ENCODE data around the gene FAXC.
"Not testable (repeated sequence)": the region's sequence is repeated elsewhere in the genome, so short reads cannot be mapped to it uniquely, and the experiment has no call there.

The FAXC gene

GRCh38 chr6:99338188-99338587 is 11.3 kb downstream of the FAXC start:
- Histone ChIP-seq H3K27me3 (replicated peaks; ENCODE audit: control insufficient read depth, insufficient read depth, low read length) (peaks cover 6% of the 10 kb centered on the region), H3K4me1 (ENCODE audit: control insufficient read depth, insufficient read depth, low read length) (no peaks in the 10 kb centered on the region), H3K9me3 (ENCODE audit: control insufficient read depth, low read length) (no peaks in the 10 kb centered on the region), H3K36me3 (ENCODE audit: control insufficient read depth, insufficient read depth, low read length, severe bottlenecking) (no peaks in the 10 kb centered on the region), H3K9ac (ENCODE audit: low read length) (no peak overlapping the region), H3K4me3 (ENCODE audit: low read length) (no peak overlapping the region)
- DNase-seq (ENCODE audit: low read depth): no peak

GRCh38 chr6:99335298-99335697 is 14.2 kb downstream of the FAXC start:
- DNase-seq (ENCODE audit: low read depth); H3K27me3 ChIP-seq (replicated peaks; ENCODE audit: control insufficient read depth, insufficient read depth, low read length): not testable (repeated sequence)

DNA sequence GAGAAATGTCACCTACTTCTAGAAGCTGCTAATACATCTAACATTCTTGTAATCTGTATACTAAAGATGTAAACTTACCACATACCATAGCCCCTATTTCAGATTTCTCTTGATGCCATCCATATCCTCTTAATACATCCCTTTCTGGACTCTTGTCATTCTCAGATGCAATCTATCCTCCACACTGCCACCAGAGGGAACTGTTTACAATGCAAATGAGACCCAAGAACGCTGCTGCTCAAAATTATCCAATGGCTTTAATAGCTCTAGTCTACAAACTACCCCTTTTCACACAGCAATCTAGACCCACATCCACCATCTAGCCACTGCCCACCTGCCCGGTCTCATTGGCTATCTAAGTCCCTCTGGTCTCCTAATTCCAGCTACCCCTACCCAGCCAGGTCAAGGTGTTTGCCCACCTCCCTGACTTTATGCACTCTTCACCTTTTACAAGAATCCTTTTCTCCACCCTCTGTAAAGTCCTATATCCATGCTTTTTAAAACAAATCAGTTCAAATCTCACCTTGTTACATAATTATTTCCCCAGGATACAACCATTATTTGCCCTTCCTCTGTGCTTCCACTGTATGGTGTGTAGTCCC is 14.8 kb downstream of the FAXC start:
- H3K9me3 ChIP-seq (ENCODE audit: control insufficient read depth, low read length): no peaks in the 10 kb centered on the region
- H3K27me3 ChIP-seq (replicated peaks; ENCODE audit: control insufficient read depth, insufficient read depth, low read length): peaks cover 6% of the 10 kb centered on the region
- no peak overlapping the region for H3K9ac ChIP-seq (ENCODE audit: low read length)
- peak; percentile 62 for DNase-seq (ENCODE audit: low read depth)
- H3K36me3 ChIP-seq (ENCODE audit: control insufficient read depth, insufficient read depth, low read length, severe bottlenecking): no peaks in the 10 kb centered on the region
- no peak overlapping the region for H3K4me3 ChIP-seq (ENCODE audit: low read length)
- H3K4me1 ChIP-seq (ENCODE audit: control insufficient read depth, insufficient read depth, low read length): no peaks in the 10 kb centered on the region

More at GRCh38 chr6:99335298-99335697, 14.2 kb downstream of the FAXC start:
- not testable (repeated sequence) for H3K9ac ChIP-seq (ENCODE audit: low read length); H3K4me1 ChIP-seq (ENCODE audit: control insufficient read depth, insufficient read depth, low read length); H3K9me3 ChIP-seq (ENCODE audit: control insufficient read depth, low read length); H3K4me3 ChIP-seq (ENCODE audit: low read length); H3K36me3 ChIP-seq (ENCODE audit: control insufficient read depth, insufficient read depth, low read length, severe bottlenecking)

DNA sequence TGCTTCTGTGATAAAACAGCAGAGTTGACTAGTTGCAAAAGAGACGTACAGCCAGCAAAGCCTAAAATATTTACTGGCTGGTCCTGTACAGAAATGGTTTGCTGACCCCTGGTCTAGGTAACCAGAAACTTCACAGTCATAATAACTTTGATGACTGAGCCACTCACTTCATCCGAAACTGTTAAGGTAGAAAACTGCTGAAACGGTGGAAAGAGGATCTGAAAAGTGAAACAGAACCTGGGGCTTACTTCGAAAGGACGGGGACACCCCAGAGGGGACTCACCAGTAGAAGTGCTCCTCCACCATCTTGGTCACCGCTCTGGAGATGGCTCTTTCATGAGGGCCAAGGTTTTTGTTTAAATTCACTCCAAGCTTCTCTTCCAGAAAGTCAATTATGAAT is 16.4 kb downstream of the FAXC start:
- H3K9me3 ChIP-seq (ENCODE audit: control insufficient read depth, low read length): no peaks in the 10 kb centered on the region
- no peak for DNase-seq (ENCODE audit: low read depth)
- no peaks in the 10 kb centered on the region for H3K4me1 ChIP-seq (ENCODE audit: control insufficient read depth, insufficient read depth, low read length)
- no peaks in the 10 kb centered on the region for H3K27me3 ChIP-seq (replicated peaks; ENCODE audit: control insufficient read depth, insufficient read depth, low read length)
- H3K4me3 ChIP-seq (ENCODE audit: low read length): no peak overlapping the region
- H3K9ac ChIP-seq (ENCODE audit: low read length): no peak overlapping the region
- H3K36me3 ChIP-seq (ENCODE audit: control insufficient read depth, insufficient read depth, low read length, severe bottlenecking): no peaks in the 10 kb centered on the region

DNA sequence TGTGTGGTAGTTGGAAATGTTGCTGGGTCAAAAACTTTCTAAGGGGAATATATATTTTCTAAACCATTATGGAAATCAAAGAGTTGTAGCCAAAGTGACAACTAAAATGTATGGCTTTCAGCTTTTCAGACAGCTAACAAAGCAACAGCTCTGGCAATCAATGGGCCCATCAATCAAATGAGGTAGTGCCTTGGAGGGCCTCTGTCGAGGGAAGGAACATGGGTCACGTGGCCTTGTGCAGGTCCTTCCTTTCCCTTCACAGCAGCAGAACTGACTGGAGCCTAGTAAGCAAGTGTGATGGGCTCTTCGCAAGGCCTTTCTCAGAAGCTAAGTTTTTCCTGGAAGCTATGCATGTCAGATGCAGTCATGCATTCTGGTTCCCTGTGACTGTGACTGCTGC is 17.9 kb downstream of the FAXC start:
- DNase-seq (ENCODE audit: low read depth): no peak
- Histone ChIP-seq H3K4me3 (ENCODE audit: low read length) (no peak overlapping the region), H3K27me3 (replicated peaks; ENCODE audit: control insufficient read depth, insufficient read depth, low read length) (no peaks in the 10 kb centered on the region), H3K9me3 (ENCODE audit: control insufficient read depth, low read length) (no peaks in the 10 kb centered on the region), H3K4me1 (ENCODE audit: control insufficient read depth, insufficient read depth, low read length) (no peaks in the 10 kb centered on the region), H3K36me3 (ENCODE audit: control insufficient read depth, insufficient read depth, low read length, severe bottlenecking) (no peaks in the 10 kb centered on the region), H3K9ac (ENCODE audit: low read length) (no peak overlapping the region)

DNA sequence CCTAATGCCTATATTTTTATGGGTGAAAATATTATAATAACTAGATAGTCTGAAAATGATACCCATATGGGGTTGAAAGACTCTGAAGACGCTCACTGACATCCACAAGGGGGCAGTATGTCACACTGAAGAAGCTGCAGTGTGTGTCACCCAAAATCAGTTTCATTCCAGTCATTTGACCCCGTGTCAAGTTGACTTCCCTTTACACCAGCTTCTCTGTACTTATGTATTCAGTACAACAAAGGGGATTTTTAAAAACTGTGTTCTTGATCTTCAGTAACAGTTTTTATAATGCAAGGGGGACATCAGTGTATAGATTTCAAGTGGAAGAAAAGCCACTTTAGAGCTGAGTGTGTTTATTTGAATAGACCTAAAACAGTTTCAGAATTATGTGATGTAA is 19.3 kb downstream of the FAXC start:
- Histone ChIP-seq H3K36me3 (ENCODE audit: control insufficient read depth, insufficient read depth, low read length, severe bottlenecking) (no peaks in the 10 kb centered on the region), H3K27me3 (replicated peaks; ENCODE audit: control insufficient read depth, insufficient read depth, low read length) (peaks cover 10% of the 10 kb centered on the region), H3K9me3 (ENCODE audit: control insufficient read depth, low read length) (no peaks in the 10 kb centered on the region), H3K4me1 (ENCODE audit: control insufficient read depth, insufficient read depth, low read length) (no peaks in the 10 kb centered on the region), H3K9ac (ENCODE audit: low read length) (no peak overlapping the region), H3K4me3 (ENCODE audit: low read length) (no peak overlapping the region)
- DNase-seq (ENCODE audit: low read depth): peak; percentile 90

DNA sequence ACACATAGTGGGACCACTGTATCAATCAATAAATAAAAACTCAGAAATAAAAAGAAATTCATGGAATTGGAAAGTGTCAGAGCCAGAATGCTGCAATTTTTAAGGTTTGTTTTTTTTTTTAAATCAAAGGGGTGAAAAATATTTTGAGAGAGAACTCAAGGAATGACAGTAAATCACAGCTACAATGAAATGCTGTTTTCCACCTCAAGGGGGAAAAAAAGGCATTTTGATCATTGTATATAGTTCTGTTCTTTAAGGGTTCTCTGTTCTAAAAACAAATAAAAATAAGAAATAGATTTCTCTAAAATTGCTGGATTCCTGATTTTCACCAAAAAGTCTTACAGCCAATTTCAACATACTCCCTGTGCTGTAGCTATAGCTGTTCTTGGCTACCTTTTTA is 24.5 kb downstream of the FAXC start:
- Histone ChIP-seq H3K27me3 (replicated peaks; ENCODE audit: control insufficient read depth, insufficient read depth, low read length) (peaks cover 26% of the 10 kb centered on the region), H3K9ac (ENCODE audit: low read length) (no peak overlapping the region), H3K4me3 (ENCODE audit: low read length) (no peak overlapping the region), H3K4me1 (ENCODE audit: control insufficient read depth, insufficient read depth, low read length) (no peaks in the 10 kb centered on the region), H3K36me3 (ENCODE audit: control insufficient read depth, insufficient read depth, low read length, severe bottlenecking) (no peaks in the 10 kb centered on the region), H3K9me3 (ENCODE audit: control insufficient read depth, low read length) (no peaks in the 10 kb centered on the region)
- DNase-seq (ENCODE audit: low read depth): no peak

DNA sequence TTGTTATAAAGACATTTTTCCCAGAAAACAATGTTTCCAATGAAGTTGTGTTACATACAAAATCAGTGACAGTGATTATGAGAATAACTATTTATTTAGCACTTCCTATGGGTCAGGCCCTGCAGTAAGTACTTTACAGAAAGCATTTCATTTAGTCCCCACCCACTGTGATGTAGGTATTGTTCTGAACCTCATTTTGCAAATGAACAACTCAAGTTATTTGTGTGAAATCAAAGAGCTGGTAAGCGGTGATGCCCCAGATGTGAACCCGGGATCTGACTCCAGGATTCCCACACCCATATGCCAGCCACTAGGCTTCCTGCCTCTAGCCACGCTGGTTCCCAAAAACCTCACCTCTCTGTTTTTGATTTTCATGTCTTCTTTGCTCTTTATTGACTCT is 30.9 kb downstream of the FAXC start:
- Histone ChIP-seq H3K36me3 (ENCODE audit: control insufficient read depth, insufficient read depth, low read length, severe bottlenecking) (no peaks in the 10 kb centered on the region), H3K9ac (ENCODE audit: low read length) (no peak overlapping the region), H3K4me1 (ENCODE audit: control insufficient read depth, insufficient read depth, low read length) (no peaks in the 10 kb centered on the region), H3K27me3 (replicated peaks; ENCODE audit: control insufficient read depth, insufficient read depth, low read length) (peaks cover 9% of the 10 kb centered on the region), H3K9me3 (ENCODE audit: control insufficient read depth, low read length) (no peaks in the 10 kb centered on the region), H3K4me3 (ENCODE audit: low read length) (no peak overlapping the region)
- DNase-seq (ENCODE audit: low read depth): no peak

DNA sequence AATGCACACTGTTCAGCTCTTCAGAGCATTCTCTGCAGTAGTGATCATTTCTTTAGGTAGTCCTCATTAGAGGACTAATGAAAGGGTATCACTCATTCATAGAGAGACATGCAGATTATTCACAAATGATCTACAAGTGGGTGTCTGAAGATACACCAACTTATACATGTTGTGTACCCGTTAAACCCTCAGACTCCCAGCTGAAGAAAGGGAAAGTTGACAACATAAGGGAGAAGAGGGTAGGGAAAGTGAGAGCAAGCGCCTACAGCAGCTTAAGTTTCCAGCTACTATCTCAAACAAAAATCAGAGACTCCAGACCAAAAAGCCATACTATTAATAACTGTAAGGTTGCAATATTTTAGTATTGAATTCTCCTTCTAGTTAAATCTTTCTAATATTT is 37.1 kb downstream of the FAXC start:
- H3K36me3 ChIP-seq (ENCODE audit: control insufficient read depth, insufficient read depth, low read length, severe bottlenecking): no peaks in the 10 kb centered on the region
- no peaks in the 10 kb centered on the region for H3K9me3 ChIP-seq (ENCODE audit: control insufficient read depth, low read length)
- no peak for DNase-seq (ENCODE audit: low read depth)
- H3K4me3 ChIP-seq (ENCODE audit: low read length): no peak overlapping the region
- H3K27me3 ChIP-seq (replicated peaks; ENCODE audit: control insufficient read depth, insufficient read depth, low read length): no peaks in the 10 kb centered on the region
- H3K9ac ChIP-seq (ENCODE audit: low read length): no peak overlapping the region
- H3K4me1 ChIP-seq (ENCODE audit: control insufficient read depth, insufficient read depth, low read length): no peaks in the 10 kb centered on the region

DNA sequence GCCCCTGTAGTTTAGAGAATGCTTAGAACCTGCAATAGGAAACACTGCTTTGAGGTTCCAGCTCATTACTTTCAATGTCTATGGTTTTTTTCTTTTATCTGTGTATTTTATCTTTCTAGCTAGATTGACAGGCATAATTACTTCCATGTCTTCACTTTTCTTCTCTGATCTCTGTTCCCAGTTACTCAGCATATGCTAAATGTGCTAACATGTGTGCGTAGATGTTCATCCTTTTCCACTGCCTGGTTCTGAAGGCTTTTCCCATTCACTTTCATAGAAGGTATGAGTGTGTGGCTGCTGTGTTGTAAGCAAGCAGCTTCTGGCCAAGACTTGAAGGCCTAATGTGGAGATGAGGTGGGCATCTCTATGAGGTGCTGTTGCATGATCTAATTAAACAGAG is 38.9 kb downstream of the FAXC start:
- no peaks in the 10 kb centered on the region for H3K9me3 ChIP-seq (ENCODE audit: control insufficient read depth, low read length)
- no peak for DNase-seq (ENCODE audit: low read depth)
- H3K36me3 ChIP-seq (ENCODE audit: control insufficient read depth, insufficient read depth, low read length, severe bottlenecking): no peaks in the 10 kb centered on the region
- H3K27me3 ChIP-seq (replicated peaks; ENCODE audit: control insufficient read depth, insufficient read depth, low read length): peaks cover 2% of the 10 kb centered on the region
- H3K4me1 ChIP-seq (ENCODE audit: control insufficient read depth, insufficient read depth, low read length): no peaks in the 10 kb centered on the region
- no peak overlapping the region for H3K4me3 ChIP-seq (ENCODE audit: low read length)
- no peak overlapping the region for H3K9ac ChIP-seq (ENCODE audit: low read length)

DNA sequence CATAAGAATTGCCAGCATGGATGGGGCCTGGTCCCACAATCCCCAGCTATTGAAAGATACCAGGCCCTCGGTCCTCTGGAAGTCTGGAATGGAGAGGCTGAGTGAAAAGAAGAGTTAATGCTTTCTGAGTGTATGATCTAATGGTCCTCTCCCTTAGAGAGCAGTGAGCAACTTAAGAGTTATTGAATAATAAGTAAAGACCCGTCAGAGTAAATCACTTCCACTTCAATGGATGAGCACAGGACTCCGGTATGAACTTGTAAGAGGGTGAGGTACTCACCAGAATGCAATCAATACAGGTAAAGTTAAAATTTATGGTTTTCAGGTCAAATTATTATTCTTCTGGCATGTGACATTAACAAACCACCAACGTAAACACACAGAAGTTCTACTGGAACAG is 39.9 kb downstream of the FAXC start:
- H3K36me3 ChIP-seq (ENCODE audit: control insufficient read depth, insufficient read depth, low read length, severe bottlenecking): no peaks in the 10 kb centered on the region
- H3K9me3 ChIP-seq (ENCODE audit: control insufficient read depth, low read length): no peaks in the 10 kb centered on the region
- H3K4me3 ChIP-seq (ENCODE audit: low read length): no peak overlapping the region
- peaks cover 2% of the 10 kb centered on the region for H3K27me3 ChIP-seq (replicated peaks; ENCODE audit: control insufficient read depth, insufficient read depth, low read length)
- DNase-seq (ENCODE audit: low read depth): no peak
- no peak overlapping the region for H3K9ac ChIP-seq (ENCODE audit: low read length)
- H3K4me1 ChIP-seq (ENCODE audit: control insufficient read depth, insufficient read depth, low read length): no peaks in the 10 kb centered on the region

GRCh38 chr6:99308788-99309187 is 40.7 kb downstream of the FAXC start:
- Histone ChIP-seq H3K9ac (ENCODE audit: low read length) (no peak overlapping the region), H3K4me3 (ENCODE audit: low read length) (no peak overlapping the region), H3K36me3 (ENCODE audit: control insufficient read depth, insufficient read depth, low read length, severe bottlenecking) (no peaks in the 10 kb centered on the region), H3K9me3 (ENCODE audit: control insufficient read depth, low read length) (no peaks in the 10 kb centered on the region), H3K27me3 (replicated peaks; ENCODE audit: control insufficient read depth, insufficient read depth, low read length) (peaks cover 2% of the 10 kb centered on the region), H3K4me1 (ENCODE audit: control insufficient read depth, insufficient read depth, low read length) (no peaks in the 10 kb centered on the region)
- DNase-seq (ENCODE audit: low read depth): no peak

All from adipocyte (in vitro differentiated cells).